ENCODE results near the gene CYTH3.
"Not testable (repeated sequence)": the region's sequence is repeated elsewhere in the genome, so short reads cannot be mapped to it uniquely, and the experiment has no call there.

CYTH3 gene

DNA sequence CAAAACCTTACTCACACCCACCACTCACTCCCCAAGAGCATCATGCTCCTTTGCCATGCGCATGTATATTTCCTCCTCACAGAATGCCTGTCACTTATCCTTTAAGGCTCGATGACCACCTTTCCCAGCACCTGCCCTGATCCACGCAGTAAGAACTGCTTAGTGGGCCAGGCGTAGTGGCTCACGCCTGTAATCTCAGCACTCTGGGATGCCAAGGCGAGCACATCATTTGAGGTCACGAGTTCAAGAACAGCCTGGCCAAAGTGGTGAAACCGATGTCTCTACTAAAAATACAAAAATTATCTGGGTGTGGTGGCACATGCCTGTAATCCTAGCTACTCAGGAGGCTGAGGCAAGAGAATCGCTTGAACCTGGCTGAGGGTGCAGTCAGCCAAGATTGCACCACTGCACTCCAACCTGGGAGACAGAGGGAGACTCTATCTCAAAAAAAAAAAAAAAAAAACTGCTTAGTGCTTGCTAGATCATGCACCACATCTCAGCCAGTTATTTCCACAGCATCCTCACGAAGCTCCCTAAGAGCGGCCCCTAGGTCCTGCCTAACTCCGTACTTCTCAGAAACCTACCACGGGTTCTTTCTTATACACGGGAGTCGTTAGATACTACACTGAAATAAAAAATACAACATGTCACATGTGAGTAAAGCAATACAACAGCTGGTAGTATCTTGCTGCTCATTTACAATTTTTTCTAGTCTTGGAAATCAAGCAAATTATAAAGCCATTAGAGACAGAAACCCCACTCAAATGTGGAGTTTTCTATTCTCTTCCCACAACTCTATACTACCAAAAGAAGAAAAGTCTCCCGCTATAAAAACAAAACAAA lies 37.2 kb downstream of the CYTH3 start:
- DNase-seq (ENCODE audit: insufficient read length, low spot score) (no peak), FAIRE-seq (no peak)

DNA sequence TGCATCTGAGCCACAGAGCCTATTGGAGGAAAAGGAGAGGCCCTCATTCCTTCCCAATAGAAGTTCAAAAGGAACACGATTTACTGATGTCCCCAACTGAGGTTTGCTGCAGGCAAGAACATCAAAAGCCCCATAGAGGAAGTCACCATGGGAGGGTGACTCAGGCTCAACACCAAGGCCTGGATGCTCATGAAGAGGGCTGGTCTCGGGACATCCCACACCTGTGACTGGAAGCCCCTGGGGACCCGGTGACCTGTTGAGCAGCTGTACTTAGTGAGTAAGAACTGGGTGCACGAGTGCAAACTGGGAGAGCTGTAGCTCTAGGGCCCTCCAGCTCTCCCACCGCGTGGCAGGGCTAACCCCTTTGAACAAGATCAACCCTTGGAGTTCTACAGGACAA lies 38.0 kb downstream of the CYTH3 start:
- DNase-seq (ENCODE audit: insufficient read length, low spot score) (no peak), FAIRE-seq (no peak)

DNA sequence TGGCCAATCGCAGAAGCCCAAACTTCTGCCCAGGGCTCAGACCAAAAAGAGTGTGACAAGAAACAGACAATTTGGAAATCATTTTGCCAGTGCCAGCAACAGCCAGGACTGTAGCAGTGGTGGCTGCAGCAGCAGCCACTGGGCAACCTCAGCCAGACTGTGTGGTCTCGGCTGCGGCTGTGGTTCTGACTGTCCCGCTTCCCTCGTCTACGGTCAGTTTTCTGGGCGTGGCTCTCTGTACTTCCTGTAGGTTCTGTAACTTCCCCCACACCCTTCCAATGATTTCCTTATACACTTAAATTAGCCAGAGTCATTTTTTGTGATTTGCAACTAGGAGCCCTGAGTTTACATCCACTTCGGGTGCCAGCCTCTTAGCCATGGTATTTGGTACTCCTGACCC lies 39.9 kb downstream of the CYTH3 start:
- FAIRE-seq = no peak
- DNase-seq (ENCODE audit: insufficient read length, low spot score) = no peak

DNA sequence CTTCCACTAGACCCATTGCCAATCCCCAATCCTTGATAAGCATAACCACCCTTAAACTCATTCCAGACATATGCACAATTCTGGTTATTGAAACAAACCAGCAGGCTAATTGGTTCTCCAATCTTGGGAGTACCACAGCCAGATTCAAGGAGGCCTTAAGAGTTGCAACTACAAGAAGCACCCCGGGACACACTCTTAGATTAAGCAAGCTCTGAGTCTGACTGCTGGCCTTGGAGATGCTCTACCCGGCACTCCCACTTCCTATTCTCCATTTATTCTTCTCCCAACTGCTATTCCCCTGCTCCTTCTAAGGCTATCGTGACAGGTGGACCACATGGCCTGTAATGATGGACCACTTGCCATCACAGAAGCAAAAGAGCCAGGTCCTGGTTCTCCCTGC lies 40.3 kb downstream of the CYTH3 start:
- FAIRE-seq (no peak), DNase-seq (ENCODE audit: insufficient read length, low spot score) (no peak)

DNA sequence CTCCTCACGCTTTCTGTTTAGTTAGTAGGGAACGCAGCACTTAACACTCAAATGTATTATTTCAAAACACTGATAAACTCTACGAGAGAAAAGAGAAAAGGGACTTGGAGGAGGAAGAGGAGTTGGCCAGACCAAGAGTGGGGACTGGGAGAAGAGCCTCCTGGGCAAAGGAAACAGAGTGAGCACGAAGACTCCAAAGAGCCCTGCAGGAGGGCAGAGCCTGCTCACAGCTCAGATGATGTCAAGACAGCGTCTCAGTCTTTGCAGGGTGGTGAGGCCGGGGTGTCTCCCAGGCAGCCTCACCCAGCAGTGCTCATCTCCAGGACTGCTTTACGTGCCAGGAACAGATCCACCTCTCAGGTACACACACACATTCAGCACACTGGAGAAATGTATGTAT lies 41.2 kb downstream of the CYTH3 start:
- DNase-seq (ENCODE audit: insufficient read length, low spot score) (no peak), FAIRE-seq (no peak)

DNA sequence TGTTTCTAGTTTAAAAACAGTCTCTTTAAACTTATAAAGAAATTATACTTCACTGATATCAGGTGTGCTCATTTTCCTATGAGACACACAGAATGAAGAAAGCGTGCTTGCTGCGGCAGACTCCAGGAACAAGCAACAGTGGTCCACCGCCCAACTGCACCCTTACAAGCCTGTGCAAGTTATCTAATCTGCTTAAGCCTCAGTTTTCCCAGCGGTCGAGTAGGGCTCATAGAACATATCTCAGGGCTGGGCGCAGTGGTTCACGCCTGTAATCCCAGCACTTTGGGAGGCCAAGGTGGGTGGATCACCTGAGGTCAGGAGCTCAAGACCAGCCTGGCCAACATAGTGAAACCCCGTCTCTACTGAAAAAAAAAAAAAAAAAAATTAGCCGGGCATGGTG lies 43.1 kb downstream of the CYTH3 start:
- not testable (repeated sequence) for DNase-seq (ENCODE audit: insufficient read length, low spot score); FAIRE-seq

DNA sequence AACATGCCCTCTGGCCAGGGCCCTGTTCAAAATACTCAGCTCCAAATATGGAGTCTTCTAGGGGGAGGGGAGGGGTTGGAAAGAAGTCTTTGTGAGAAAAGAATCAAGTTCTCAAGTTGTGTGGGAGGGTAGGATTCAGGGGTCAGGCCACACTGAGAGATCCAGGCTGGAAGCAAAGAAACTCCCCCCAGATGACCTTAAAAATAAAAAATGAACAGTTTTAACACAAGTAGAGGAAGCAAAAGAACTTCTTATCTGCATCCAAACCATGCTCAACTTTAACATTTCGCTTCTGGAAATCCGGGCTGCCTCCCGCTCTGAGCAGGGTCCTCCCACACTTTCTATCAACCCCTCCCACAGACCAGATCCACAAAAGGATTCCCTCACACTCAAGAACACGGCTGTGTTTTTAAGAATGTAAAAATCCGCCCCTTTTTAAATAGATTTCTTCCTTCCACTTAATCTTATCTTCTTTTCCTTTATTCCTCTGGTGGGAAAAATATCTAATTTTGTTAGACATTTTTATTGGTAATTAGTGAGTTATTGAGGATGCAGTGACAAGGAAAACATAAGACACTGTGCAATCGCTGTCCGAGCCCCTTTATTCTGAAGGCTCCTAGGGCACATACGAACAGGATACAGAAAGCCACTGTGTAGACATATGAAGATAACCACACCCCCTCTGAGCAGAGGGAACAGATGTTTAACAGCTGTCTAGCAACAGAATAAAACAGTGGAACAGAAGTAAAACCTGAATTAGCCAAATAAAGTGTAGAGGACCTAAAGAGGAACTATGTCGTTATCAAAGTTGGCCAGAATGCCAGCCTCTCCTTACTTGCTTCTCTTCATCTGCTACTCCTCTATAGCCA lies 43.8 kb downstream of the CYTH3 start:
- FAIRE-seq (no peak), DNase-seq (ENCODE audit: insufficient read length, low spot score) (no peak)

DNA sequence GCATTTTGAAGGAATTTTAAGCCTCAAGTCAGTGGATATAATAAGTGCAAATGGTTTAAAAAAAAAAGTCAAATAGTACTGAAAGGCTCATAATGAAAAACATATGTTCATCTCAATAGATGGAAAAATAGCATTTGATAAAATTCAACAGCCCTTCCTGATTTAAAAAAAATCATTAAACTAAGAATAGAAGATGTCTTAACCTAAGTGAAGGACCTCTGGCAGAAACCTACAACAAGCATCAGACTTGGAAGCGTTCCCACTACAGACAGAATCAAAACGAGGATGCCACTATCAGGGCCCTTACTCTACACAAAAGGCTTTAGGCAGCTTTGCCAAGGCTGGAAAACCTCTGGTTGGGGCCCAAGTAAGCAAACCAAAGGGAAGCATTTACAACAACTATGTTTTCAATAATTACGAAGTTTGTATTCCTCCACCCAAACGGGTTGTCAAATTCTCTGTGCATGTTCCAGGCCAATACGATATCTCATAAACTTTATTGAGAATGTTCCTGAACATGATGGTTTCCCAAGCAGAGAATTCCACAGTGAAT lies 45.1 kb downstream of the CYTH3 start:
- DNase-seq (ENCODE audit: insufficient read length, low spot score) = no peak
- FAIRE-seq = no peak

DNA sequence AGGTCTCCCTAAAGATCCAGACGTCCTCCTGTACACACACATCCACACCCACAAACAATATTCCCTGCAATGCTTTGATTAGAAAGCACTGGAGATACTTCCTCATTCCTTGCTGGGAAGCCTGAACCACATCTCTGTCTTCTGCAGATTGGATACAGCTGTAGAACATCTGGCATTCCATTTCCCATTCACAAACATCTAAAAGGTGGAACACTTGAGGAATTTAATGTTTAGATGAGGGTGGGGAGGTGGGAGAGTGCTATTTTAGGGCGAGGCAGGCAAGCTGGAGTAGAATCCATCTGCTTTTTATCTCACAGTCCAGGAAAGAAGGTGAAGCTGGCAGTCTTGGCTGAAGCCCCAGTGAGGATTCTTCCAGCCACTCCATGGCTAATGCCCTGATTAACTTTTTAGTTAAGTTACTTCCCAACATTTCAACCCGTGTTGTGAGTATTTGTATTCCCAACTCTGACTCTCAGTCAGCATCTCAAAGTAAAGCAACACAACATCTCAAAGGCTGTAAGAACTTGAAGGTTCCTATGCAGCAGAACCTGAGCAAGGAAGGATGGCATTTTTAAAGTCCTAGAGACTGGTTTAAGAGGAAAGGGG lies 46.1 kb downstream of the CYTH3 start:
- FAIRE-seq (no peak), DNase-seq (ENCODE audit: insufficient read length, low spot score) (peak; percentile 53)

DNA sequence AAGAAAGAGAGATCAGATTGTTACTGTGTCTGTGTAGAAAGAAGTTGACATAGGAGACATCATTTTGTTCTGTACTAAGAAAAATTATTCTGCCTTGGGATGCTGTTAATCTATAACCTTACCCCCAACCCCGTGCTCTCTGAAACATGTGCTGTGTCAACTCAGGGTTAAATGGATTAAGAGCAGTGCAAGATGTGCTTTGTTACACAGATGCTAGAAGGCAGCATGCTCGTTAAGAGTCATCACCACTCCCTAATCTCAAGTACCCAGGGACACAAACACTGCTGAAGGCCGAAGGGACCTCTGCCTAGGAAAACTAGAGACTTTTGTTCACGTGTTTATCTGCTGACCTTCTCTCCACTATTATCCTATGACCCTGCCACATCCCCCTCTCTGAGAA lies 49.0 kb downstream of the CYTH3 start:
- FAIRE-seq; DNase-seq (ENCODE audit: insufficient read length, low spot score): not testable (repeated sequence)

DNA sequence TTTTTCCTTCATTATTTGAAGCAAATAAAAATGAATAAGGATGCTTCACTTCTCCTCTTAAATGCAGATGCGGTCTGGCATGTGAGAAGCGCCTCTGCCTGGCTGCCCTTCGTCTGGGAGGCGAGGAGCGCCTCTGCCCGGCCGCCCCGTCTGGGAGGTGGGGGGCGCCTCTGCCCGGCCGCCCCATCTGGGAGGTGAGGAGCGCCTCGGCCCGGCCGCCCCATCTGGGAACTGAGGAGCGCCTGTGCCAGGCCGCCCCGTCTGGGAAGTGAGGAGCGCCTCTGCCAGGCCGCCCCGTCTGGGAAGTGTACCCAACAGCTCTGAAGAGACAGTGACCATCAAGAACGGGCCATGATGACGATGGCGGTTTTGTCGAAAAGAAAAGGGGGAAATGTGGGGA lies 49.4 kb downstream of the CYTH3 start:
- FAIRE-seq; DNase-seq (ENCODE audit: insufficient read length, low spot score): not testable (repeated sequence)

DNA sequence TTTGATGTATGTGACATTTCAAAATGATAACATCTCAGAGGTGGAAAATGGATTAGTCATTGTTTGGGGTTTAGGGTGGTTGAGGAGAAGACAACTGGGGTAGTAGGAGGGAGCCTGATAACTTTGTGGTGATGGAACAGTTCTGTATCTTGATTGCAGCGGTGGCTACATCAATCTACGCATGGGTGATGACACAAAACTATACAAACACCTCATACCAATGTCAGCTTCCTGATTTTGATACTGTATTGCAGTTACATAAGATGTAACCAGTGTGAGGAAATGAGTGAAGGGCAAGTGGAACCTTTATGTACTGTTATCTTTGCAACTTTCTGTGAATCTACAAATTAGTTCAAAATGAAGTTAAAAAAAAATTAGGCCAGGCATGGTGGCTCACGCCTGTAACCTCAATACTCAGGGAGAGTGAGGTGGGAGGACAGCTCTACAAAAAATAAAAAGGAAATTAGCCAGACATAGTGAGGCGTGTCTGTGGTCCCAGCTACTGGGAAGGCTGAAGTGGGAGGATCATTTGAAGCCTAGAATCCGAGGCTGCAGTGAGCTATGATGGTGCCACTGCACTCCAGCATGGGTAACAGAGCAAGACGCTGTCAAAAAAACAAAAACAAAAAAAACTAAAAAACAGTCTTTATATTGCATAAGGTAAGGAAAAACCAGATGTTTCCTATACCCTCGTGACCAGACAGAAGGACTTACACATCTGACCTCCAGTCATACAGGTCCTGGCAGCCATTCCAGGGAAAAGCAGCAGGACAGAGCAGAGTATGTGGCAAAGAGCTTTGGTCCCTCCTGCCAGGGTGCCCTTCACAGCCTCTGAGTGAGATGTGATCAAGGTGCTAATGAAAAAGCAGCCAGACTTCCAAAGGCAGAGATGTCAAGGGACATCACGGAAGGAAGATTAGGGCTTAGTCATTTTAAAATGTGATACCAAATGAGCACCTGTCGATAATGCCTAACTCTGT lies 50.8 kb downstream of the CYTH3 start:
- FAIRE-seq = no peak
- DNase-seq (ENCODE audit: insufficient read length, low spot score) = no peak

DNA sequence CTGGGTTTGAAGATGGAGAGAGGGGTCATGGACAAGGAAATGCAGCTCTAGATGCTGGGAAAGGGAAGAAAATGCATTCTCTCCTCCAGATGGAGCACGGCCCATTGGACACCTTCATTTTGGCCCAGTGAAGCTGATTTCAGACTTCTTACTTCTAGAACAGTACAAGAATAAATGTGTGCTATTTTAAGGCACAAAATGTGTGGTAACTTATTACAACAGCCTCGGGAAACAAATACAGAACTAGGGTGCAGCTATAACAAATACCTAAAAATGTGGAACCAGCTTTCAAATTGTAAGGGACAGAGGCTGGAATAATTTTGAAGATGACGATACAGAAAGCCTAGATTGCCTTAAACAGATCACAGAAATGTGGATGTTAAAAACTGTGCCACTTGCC lies 54.1 kb downstream of the CYTH3 start:
- DNase-seq (ENCODE audit: insufficient read length, low spot score) (no peak), FAIRE-seq (no peak)

DNA sequence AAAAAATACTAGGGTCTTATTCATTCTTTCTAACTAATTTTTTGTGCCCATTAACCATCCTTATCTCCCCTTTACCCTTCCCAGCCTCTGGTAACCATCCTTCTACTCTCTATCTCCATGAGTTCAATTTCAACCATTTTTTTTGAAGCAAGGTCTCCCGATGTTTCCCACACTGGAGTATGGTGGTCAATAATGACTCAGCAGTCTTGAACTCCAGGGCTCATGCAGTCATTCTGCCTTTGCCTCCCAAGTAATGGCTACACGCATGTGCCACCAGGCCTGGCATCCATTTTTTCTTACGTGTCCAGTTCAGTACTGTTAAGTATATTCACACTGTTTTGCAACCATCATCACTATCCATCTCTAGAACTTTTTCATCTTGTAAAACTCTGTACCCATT lies 60.4 kb downstream of the CYTH3 start:
- DNase-seq (ENCODE audit: insufficient read length, low spot score) (no peak), FAIRE-seq (peak; percentile 13)

DNA sequence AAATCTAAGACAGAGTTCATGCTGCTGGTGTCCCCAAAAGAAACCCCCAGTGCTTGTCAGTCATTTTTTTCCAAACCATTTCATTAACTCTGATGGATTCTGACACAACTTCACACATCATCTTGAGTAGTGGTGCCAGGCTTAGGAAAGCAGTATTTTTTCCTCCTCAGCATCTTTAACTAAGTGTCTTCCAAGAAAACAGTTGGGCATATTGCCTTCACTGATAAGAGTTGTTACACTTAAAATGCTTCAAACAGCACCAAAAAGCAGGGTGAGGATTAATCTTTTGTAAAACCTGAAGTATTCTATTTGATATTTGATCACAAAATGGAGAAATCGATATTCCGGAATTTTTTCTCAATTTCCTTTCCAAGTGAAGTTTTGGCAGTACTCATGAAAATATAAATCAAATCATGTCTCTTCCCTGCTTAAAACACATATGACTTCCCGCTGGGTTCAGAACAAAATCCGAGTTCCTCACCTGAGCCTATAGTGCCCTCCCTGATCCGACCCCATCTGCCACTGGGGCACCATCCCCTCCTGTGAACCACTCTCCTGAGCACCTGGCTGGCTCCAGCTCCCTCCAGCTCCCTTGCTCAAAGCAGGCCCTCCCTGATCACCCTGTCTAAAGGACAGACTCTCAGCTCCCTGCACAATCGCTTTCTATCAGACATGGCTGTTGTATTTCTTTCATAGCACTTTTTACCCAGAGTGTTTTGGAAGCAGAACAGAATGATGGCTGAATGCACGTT lies 61.6 kb downstream of the CYTH3 start:
- DNase-seq (ENCODE audit: insufficient read length, low spot score) = no peak
- FAIRE-seq = no peak

DNA sequence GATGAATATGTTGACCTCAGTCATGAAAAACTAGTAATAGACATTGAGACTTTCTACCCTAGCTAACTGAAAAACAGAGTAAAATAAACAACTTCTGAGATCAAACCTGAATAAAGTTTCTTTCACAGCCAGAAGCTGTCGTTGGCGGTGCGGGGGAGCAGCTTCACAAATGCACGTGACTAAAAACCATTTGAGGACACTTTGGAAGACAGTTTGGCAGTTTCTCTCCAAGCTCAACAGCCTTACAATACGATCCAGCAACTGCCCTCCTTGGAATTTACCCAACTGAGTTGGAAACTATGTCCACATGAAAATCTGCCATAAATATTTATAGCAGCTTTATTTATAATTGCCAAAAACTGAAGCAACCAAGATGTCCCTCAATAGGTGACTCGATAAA lies 63.1 kb downstream of the CYTH3 start:
- FAIRE-seq = no peak
- no peak for DNase-seq (ENCODE audit: insufficient read length, low spot score)

DNA sequence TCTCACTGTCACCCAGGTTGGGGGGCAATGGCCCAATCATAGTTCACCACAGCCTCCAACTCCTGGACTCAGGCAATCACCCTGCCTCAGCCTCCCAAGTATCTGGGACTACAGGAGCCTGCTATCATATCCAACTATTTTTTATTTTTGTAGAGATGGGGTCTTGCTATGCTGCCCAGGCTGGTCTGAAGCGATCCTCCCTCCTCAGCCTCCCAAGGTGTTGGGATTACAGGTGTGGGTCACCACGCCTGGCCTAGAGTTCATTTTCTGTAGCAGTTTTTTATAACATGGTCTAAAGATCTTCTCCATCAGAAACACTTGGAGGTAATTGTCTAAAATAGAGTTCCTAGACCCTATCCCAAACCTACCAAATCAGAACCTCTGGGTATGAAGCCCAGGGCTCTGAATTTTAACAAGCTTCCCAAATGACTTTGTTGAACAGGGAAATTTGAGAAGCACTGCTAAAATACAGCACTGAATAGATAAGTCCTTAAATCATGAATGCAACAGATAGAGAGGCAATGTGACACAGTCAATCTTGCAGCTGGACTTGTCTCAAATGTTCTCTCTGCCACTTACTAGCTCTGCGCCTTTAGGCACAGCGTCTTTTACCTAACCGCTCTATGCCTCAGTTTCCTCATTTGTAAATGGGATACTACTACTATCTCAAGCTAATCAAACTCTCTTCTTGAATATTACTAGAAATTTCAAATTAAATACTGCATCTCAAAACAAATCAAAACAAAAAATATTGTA lies 63.7 kb downstream of the CYTH3 start:
- FAIRE-seq = peak; percentile 13
- no peak for DNase-seq (ENCODE audit: insufficient read length, low spot score)

DNA sequence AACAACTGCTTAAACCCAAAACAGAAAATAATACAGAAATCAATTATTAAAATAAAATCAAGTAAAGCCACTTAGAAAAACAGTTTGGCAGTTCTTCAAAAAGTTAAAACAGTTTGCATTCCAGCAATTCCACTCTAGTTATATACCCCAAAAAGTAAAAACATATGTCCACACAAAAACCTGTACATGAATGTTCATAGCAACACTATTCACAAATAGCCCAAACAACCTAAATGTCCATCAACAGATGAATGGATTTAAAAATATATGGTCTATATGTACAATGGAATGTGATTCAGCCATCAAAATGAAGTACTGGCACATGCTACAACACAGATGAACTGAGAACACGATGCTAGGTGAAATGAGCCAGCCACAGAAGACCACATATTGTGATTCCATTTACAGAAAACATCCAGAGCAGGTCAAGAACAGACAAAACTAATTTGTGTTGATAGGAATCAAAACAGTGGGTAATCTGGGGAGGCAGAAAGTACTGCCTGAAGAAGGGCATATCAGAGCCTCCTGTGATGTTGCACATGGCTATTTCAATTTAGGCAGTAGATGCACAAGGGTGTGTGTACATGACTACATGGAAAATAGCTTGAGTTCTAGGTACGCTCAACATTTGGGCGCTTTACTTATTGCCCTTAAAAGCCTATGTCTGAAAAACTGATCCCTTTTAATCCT lies 66.3 kb downstream of the CYTH3 start:
- peak; percentile 36 for FAIRE-seq

More for the DNA sequence above, 66.3 kb downstream of the CYTH3 start:
- no peak for DNase-seq (ENCODE audit: insufficient read length, low spot score)

All from HTR-8/SVneo (cell line).